Measurements from ENCODE around the gene IL10. TPM values are rescaled to one million over a fixed set of nuclear protein-coding genes. Genes with fewer than 3 reads are reported as not detected.

Gene IL10
- 1.2 TPM for total RNA-seq

DNA sequence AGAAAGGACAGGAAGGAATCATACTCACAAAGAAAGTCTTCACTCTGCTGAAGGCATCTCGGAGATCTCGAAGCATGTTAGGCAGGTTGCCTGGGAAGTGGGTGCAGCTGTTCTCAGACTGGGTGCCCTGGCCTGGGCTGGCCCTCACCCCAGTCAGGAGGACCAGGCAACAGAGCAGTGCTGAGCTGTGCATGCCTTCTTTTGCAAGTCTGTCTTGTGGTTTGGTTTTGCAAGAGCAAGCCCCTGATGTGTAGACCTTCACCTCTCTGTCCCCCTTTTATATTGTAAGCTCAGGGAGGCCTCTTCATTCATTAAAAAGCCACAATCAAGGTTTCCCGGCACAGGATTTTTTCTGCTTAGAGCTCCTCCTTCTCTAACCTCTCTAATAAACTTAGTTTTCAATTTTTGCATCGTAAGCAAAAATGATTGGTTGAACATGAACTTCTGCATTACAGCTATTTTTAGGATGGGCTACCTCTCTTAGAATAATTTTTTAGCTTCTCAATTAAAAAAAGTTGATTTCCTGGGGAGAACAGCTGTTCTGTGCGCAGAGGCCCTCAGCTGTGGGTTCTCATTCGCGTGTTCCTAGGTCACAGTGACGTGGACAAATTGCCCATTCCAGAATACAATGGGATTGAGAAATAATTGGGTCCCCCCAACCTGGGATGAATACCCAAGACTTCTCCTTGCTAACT, at the start of gene IL10:
IL10 (minus strand) TSS at position 252 of the 695 bp plus-strand sequence; CDS start at position 193, 59 bp downstream.

DNA sequence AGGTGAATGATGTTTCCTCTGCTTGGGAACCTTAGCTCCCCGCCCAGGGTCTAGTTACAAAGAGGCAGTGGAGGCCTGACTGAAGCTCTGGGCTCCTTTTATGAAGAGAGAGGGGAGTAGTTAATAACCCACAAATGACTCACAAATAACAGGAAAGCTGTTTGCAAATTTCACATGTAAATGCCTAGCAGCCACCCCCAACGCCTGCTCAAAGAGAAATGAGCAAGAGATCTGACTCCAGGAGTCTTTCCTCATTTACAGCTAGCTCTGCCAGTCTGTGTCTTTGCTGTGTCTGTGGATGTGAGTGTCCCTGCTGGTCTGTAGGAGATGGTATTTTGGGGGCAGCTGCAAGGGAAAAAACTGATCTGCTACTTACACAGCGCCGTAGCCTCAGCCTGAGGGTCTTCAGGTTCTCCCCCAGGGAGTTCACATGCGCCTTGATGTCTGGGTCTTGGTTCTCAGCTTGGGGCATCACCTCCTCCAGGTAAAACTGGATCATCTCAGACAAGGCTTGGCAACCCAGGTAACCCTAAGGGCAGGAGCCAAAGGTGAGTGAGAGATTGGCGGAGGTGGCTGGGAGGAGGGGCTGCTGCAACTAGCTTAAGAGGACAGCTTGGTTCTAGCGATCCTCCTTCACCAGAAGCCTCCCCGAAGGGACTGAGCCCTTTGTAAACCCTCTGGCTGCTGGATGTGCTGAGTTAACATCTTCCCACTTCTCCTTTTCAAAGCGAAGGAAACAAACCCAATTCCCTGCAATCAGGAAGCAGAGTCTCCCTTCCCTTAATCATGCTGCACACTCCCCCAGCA, 1.6 kb downstream of the IL10 start, which contains the start of gene IL19:
IL19 (plus strand) TSS at position 243 of the 807 bp plus-strand sequence. CDS start 65,890 bp downstream, outside the sequence.

Small RNA genes within 50 kb of the gene (small RNA-seq; reads per million reads assigned to genes)
- not detected for gene RF00019 (ENCODE audit: low replicate concordance)

Other genes starting within 250 kb of the IL10 start
- 59.8 TPM for gene EIF2D, start 160.0 kb downstream of the IL10 start, total RNA-seq
- 11.6 TPM for gene DYRK3, start 137.0 kb downstream of the IL10 start, total RNA-seq
- gene MAPKAPK2, start 87.6 kb downstream of the IL10 start, total RNA-seq = 40.3 TPM
- gene IL19, start 1.7 kb downstream of the IL10 start, total RNA-seq = 0.70 TPM
- not detected for gene IL20, start 93.1 kb upstream of the IL10 start, total RNA-seq
- not detected for gene IL24, start 124.9 kb upstream of the IL10 start, total RNA-seq
- 2.5 TPM for gene FCMR, start 149.4 kb upstream of the IL10 start, total RNA-seq
- 7.6 TPM for gene PIGR, start 174.0 kb upstream of the IL10 start, total RNA-seq
- 6.0 TPM for gene FCAMR, start 198.0 kb upstream of the IL10 start, total RNA-seq

All from metanephros (tissue), 2 donors.